ENCODE results near the gene ZFP3. TPM values are rescaled to one million over a fixed set of nuclear protein-coding genes. Genes with fewer than 3 reads are reported as not detected.
"Not testable (repeated sequence)": the region's sequence is repeated elsewhere in the genome, so short reads cannot be mapped to it uniquely, and the experiment has no call there.

The ZFP3 gene
- polyA plus RNA-seq, 1 experiment = 2.0 TPM

DNA sequence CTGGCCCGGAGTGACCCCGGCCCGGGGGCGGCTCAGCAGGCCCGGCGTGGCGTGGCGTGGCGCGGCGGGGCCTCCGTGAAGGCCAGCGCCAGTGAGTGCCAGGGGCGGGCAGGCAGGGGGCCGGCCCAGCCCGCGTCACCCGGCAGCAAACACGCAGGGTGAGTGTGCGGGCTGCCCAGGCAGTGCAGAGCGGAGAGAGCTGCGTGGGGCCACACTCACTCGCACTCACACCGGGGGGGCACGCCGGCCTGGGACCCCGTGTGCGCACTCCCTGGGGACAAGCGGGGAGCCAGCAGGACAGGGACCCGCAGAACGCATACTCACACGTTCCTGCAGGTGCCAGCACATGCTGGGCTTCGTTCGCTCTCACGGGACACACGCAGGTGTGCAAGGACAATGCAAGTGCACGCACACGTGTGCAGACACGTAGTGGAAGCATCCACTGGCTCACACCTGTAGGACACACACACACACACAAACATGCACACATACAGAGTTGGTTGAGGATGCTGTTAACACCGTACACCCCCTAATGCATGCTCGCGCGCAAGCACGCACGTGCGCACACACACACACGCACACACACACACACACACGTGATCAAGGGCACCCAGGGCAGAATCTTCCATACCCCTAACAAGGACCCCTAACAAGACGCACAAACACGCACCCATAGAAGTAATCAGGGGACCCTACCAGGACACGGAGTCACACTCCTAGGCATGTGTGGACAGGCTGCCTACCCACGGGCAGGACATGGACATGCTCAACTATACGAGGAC is 45.3 kb downstream of the ZFP3 start:
- ChIA-PET CTCF (no interaction called here), POLR2A (no interaction called here)
- peaks cover 7% of the 10 kb centered on the region for H3K27me3 ChIP-seq (ENCODE audit: control insufficient read depth, insufficient read depth, low read length)
- DNase-seq (ENCODE audit: low read depth) = no peak
- H3K36me3 ChIP-seq (ENCODE audit: control insufficient read depth, insufficient read depth, low read length) = no peaks in the 10 kb centered on the region
- H3K4me3 ChIP-seq (ENCODE audit: low read depth, low read length) = peak overlapping the region; percentile 55
- TF ChIP-seq, protein P1, sequence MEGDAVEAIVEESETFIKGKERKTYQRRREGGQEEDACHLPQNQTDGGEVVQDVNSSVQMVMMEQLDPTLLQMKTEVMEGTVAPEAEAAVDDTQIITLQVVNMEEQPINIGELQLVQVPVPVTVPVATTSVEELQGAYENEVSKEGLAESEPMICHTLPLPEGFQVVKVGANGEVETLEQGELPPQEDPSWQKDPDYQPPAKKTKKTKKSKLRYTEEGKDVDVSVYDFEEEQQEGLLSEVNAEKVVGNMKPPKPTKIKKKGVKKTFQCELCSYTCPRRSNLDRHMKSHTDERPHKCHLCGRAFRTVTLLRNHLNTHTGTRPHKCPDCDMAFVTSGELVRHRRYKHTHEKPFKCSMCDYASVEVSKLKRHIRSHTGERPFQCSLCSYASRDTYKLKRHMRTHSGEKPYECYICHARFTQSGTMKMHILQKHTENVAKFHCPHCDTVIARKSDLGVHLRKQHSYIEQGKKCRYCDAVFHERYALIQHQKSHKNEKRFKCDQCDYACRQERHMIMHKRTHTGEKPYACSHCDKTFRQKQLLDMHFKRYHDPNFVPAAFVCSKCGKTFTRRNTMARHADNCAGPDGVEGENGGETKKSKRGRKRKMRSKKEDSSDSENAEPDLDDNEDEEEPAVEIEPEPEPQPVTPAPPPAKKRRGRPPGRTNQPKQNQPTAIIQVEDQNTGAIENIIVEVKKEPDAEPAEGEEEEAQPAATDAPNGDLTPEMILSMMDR (IDR thresholded peaks at IDR 0.05; ENCODE audit: insufficient read depth, low read depth, low read length) = no peak

DNA sequence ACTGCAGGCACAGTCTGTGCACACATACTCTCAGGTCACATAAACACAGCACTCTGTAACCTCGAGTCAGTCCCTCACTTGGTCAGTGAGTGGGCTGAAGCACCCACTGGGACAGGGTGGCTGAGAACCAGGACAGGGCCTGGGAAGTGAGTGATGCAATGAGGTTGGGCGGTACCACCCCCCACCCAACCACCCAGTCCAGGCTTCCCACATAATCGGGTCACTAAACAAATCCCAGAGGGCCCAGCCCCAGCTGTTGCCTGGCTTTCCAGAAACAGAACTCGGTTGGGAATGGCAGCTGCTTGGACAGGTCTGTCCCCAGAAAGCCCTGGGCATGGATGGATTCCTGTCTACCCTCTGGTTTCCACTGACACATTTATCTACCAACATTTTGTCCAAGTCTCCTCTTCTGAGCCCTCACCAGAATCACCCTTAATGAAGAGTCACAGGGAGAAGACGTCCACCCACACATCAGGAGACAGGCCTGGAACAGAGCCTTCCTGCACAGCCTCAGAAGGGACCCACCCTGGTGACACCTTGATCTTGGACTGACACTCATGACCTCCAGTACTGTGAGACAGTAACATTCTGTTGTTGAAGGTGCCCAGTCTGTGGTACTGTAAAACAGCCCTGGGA is 46.0 kb downstream of the ZFP3 start:
- DNase-seq (ENCODE audit: low read depth); POLR2A ChIA-PET: not testable (repeated sequence)

DNA sequence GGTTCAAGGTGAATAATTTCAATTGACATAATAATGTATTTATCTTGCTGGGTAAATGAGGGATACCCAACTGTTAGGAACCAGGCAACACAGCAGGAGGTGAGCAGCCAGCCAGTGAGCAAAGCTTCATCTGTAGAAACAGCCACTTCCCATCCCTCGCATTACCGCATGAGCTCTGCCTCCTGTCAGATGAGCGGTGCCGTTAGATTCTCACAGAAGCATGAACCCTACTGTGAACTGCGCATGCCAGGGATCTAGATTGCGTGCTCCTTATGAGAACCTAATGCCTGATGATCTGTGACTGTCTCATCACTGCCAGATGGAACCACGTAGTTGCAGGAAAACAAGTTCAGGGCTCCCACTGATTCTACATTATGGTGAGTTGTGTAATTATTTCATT is 46.6 kb downstream of the ZFP3 start:
- DNase-seq (ENCODE audit: low read depth); H3K36me3 ChIP-seq (ENCODE audit: control insufficient read depth, insufficient read depth, low read length); POLR2A ChIA-PET; CTCF ChIA-PET; H3K27me3 ChIP-seq (ENCODE audit: control insufficient read depth, insufficient read depth, low read length); H3K4me3 ChIP-seq (ENCODE audit: low read depth, low read length): not testable (repeated sequence)

More for the DNA sequence above, 46.0 kb downstream of the ZFP3 start:
- H3K27me3 ChIP-seq (ENCODE audit: control insufficient read depth, insufficient read depth, low read length); CTCF ChIA-PET; H3K4me3 ChIP-seq (ENCODE audit: low read depth, low read length); H3K36me3 ChIP-seq (ENCODE audit: control insufficient read depth, insufficient read depth, low read length): not testable (repeated sequence)

DNA sequence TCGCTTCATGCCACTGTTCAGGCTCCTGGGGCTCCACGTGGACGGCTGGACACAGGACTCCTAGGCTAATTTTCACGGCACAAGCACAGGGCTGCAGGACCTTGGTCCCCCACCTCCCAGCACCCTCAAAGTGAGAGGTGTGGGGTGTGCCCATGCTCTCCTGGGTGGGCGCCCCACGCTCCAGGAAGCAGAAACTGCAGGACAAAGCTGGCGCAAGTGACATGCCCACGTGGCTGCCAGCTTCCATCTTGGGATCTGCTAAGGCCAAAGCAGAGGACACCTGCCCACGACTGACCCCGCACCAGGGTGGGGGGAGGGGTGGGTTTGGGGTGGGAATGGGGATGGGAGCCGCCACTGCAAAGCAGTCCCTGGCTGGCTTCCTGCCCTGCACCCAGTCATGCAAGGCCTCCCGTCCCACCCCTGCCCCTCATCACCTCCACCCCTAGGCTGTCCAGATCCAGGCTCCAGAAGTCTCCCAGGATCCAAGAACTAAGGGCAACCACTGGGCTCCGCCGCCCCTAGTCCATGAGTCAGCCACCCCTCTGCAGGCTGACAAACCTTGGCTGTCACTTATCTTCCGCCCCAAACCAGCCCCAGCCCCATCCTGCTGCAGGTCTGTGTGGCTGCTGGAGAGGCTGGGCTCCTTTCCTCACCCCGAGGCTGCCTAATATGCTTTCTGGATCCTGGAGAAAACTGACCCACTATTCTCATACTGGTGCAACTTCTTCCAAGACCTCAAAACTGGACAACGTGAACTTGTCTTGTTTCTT is 48.6 kb downstream of the ZFP3 start:
- Histone ChIP-seq H3K36me3 (ENCODE audit: control insufficient read depth, insufficient read depth, low read length) (no peaks in the 10 kb centered on the region), H3K27me3 (ENCODE audit: control insufficient read depth, insufficient read depth, low read length) (peaks cover 5% of the 10 kb centered on the region), H3K4me3 (ENCODE audit: low read depth, low read length) (no peak overlapping the region)
- DNase-seq (ENCODE audit: low read depth) = no peak
- ChIA-PET CTCF (no interaction called here), POLR2A (no interaction called here)
- TF ChIP-seq, protein P1 (IDR thresholded peaks at IDR 0.05; ENCODE audit: insufficient read depth, low read depth, low read length) = no peak

DNA sequence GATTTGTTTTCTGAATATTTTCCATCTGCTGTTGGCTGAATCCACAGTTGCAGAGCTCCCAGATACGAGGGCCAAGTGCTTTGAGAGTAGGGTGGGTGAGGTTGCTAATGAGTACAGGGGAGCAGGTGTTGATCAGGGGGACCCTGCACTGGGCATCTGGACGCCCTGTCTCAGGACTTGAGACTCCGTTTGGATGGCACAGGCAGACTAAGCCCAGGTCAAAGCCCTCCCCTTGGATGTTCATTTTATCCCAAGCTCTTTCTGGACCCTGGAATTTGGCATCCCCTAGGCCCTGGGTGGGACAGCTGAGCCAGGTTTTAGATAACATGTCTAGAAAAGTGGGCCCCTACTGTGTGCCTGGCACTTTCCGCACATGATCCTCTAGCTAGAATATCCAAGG is 49.6 kb downstream of the ZFP3 start:
- Histone ChIP-seq H3K36me3 (ENCODE audit: control insufficient read depth, insufficient read depth, low read length) (no peaks in the 10 kb centered on the region), H3K4me3 (ENCODE audit: low read depth, low read length) (no peak overlapping the region), H3K27me3 (ENCODE audit: control insufficient read depth, insufficient read depth, low read length) (peaks cover 5% of the 10 kb centered on the region)
- DNase-seq (ENCODE audit: low read depth) = no peak
- POLR2A ChIA-PET = no interaction called here
- CTCF ChIA-PET = no interaction called here
- TF ChIP-seq, protein P1 (IDR thresholded peaks at IDR 0.05; ENCODE audit: insufficient read depth, low read depth, low read length) = no peak

DNA sequence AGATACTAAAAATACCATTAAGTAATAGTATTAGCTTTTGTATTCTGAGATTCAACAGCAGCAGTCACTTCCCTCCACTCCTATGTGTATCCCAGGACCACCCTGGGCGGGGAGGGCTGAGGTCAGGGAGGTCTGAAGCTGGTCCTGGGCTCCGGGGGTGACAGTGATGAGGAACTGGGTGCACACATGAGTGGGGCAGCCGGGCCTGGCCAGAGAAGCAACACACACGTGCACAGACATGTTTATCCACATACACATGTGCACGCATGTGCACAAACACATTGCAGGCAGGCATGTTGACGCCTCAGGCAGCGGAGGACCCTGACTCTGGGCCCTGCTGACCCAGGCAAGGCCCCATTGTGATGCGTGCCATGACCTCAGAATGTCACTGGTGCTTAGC is 50.1 kb downstream of the ZFP3 start:
- H3K36me3 ChIP-seq (ENCODE audit: control insufficient read depth, insufficient read depth, low read length); CTCF ChIA-PET; POLR2A ChIA-PET; H3K4me3 ChIP-seq (ENCODE audit: low read depth, low read length); H3K27me3 ChIP-seq (ENCODE audit: control insufficient read depth, insufficient read depth, low read length); DNase-seq (ENCODE audit: low read depth): not testable (repeated sequence)

Measured in BJ (cell line).